Measurements from ENCODE around the gene MEGF11.

The MEGF11 gene

GRCh38 chr15:66211670-66212562, 41.6 kb downstream of the MEGF11 start:
- DNase-seq = no peak

DNA sequence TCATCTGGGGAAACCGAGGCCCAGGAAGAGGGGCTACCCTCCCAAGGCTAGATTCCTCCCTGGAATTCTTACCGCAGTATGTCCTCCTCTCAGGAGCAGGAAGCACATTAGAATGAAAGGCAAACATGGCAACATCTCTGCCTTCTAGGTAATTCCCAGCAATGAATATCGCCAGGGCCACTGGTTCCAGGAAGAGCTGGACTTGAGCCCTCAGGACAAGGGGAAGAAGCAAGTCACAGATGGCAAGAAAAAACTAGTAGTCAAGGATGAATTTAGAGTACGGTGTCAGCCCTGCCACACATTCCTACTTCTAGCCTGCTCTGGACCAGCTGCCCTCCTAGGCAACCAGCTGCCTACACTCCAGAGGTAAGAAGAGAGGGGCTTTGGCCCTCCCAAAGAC, 42.9 kb downstream of the MEGF11 start:
- DNase-seq = no peak

- DNase-seq = no peak
These were observed 54.8 kb downstream of the MEGF11 start for GRCh38 chr15:66198757-66199156.

- no peak for DNase-seq
These were observed 56.9 kb downstream of the MEGF11 start for GRCh38 chr15:66196602-66197001.

GRCh38 chr15:66195621-66196230, 57.8 kb downstream of the MEGF11 start:
- no peak for DNase-seq

- DNase-seq = no peak
These were observed 60.5 kb downstream of the MEGF11 start for GRCh38 chr15:66193066-66193465.

- no peak for DNase-seq
These were observed 62.8 kb downstream of the MEGF11 start for GRCh38 chr15:66190746-66191145.

- no peak for DNase-seq
These were observed 64.3 kb downstream of the MEGF11 start for GRCh38 chr15:66189291-66189690.

- peak; percentile 66 for DNase-seq
These were observed 65.1 kb downstream of the MEGF11 start for GRCh38 chr15:66188464-66188863.

DNA sequence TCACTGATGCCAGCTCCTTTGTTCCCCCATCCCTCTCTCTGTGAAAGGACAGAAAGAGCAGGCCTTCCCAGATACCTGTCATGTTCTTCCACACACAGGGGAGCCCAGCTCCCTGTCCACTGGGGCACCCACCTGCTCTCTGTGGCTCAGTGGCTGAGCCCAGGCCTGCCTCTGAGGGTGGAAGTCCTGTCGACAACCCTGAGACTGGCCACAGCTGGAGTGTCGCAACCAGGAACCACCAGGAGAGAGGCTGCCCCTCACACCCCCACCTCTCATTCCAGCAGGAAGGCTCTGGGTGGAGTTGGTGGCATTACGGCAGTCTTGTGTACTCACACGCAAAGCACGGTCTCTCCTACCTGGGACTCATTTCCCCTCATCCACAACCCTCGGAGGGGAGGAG, 66.3 kb downstream of the MEGF11 start:
- DNase-seq = no peak

DNA sequence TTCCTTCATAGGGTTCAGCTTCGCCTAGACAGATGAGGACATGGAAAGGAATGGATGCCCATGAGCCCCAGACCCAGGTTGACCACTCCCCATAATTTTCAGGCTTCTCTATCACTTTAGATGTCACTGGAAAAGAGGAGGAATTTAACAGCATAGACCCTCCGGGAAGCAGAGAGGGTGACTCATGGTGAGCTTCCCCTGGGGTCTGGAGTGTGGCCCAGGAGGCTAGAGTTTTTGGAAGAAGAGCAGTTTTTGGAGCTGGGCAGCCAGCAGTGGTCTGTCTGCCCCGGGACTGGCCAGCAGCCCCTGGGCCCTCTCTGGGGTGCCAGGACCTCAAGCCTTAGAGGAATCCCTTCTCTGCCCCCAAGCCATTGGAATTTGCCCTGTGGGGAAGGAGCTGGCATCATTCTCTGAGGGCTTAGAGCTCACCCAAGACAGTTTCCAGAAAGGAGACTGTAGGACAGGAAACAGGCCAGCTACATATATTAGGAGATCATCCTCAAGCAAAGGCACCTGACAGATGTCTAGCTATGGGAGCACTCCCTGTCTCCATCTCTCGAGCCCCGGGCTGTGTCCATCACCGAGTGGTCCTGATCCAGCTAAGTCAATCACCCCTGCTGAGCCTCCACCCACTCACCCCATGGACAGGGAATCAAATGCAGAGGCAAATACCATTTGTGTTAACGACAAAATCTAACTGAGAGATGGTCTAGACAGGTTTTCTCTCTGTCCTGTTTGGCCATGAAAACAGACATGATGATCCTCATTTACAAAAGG, 67.3 kb downstream of the MEGF11 start:
- no peak for DNase-seq

- DNase-seq = no peak
These were observed 68.4 kb downstream of the MEGF11 start for GRCh38 chr15:66184936-66185790.

GRCh38 chr15:66184492-66184891, 69.1 kb downstream of the MEGF11 start:
- DNase-seq = no peak

GRCh38 chr15:66180531-66181097, 72.9 kb downstream of the MEGF11 start:
- DNase-seq = no peak

DNA sequence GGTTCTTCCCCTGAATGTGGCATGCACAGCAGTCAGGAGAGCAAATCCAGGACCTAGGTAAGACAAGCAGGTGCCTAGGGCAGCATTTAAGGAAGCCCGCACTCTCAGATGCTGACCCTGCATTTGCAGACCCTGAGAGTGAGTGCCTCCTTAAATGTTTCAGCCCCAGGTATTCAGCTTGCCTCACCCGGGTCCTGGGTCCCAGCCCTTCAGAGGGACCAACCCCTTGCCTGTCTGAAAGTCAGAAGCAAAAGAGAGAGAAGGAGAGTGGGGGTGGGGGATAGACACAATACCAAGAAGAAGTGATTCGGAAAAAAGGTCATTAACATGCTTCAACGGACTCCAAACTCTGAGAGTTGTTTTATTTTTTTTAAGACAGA, 75.0 kb downstream of the MEGF11 start:
- DNase-seq = peak; percentile 1

DNA sequence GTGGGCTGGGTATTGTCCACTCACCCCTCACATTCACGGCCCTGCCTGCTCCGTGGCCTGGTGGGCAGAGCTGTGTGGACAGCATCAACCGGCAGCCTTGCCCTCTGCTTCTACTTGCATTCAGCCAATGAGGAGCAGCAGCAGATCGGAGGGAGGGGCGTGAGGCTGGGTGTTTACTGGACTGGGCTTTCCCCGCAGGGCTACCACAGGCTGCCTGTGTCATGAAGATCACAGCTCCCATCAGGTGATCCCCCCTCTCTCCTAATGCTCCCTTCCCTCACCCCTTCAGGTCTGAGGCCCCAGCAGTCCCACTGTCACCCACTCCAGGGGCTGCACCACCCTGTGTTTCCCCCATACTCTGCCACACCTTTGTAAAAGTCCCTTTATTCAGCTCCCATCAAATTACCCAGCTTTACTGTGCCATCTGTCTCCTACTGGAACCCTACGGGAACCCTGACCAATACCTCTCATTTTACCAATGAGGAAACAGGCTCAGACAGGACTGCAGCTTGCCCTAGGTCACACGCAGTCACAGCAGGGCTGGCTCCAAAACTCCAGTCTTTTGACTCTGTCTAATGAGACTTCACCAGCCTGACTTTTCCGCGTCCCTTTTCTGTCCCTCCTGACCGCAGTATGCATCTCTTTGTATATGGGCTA, 81.1 kb downstream of the MEGF11 start:
- no peak for DNase-seq

- DNase-seq = no peak
These were observed 81.7 kb downstream of the MEGF11 start for GRCh38 chr15:66171841-66172240.

- DNase-seq = no peak
These were observed 82.8 kb downstream of the MEGF11 start for GRCh38 chr15:66170716-66171115.

DNA sequence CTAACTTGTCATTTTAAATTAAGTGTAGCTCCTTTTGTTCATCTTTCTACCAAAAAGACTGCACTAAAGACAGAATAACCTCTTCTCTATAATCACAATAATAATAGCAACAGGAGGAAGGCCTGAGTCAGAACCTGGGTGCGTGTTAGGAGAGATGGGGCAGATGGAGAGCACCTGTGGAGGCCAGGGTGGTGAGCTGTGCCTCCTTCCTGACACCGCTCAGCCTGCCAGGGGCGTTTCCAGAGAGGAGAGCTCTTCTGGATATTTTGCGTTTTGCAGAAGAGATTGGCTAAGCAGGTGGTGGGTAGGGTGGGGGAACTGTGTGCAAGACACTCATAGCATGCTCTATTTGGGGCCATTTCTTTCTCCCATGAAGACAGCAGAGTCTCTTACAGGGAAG, 83.5 kb downstream of the MEGF11 start:
- no peak for DNase-seq

GRCh38 chr15:66169625-66170024, 83.9 kb downstream of the MEGF11 start:
- no peak for DNase-seq

DNA sequence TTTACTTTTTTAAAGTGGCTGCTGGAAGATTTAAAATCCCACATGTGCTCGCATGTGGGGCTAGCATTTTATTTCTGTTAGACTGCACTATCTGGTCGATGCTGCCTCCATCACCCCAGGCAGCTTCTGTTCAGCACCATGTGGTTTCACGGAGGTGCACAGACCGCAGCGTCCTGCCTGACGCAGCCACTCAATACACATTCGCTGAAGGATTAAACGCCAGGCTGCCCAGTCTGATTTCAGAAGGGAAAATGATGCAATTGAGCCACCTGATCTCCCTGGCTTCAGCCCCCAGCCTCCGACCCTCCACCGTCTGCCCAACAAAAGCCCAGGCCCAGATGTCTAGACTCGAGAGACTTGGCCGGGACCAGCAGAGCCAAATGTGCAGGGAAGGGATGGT, 84.5 kb downstream of the MEGF11 start:
- peak; percentile 1 for DNase-seq

- DNase-seq = no peak
These were observed 85.7 kb downstream of the MEGF11 start for GRCh38 chr15:66167854-66168253.
